Measurements from ENCODE around the gene ARSG. TPM values are rescaled to one million over a fixed set of nuclear protein-coding genes. Genes with fewer than 3 reads are reported as not detected.

Gene ARSG
- total and polyA plus RNA-seq, 2 donors (not counting 3 experiments of a cell fraction or from before 2014, with no cell fraction given) = 3.9 to 7.0 TPM

- no peaks in the 10 kb centered on the region for H3K79me2 ChIP-seq (ENCODE audit: control insufficient read depth, insufficient read depth, low read length)
- H3K36me3 ChIP-seq (ENCODE audit: control insufficient read depth in 2 of 2, extremely low read depth in 1 of 2, insufficient read depth in 2 of 2, low read length in 2 of 2) = no peaks in the 10 kb centered on the region
- H3K27me3 ChIP-seq (ENCODE audit: control insufficient read depth in 2 of 2, insufficient read depth in 2 of 2, low read length in 2 of 2) = no peaks in the 10 kb centered on the region
- FAIRE-seq (no peak), DNase-seq (ENCODE audit: low read depth, low spot score) (no peak)
- no peak overlapping the region for H3K27ac ChIP-seq (ENCODE audit: insufficient read depth, low read depth, low read length)
- no peak overlapping the region for H3K4me2 ChIP-seq (ENCODE audit: insufficient read depth, low read length)
- peaks cover 5% of the 10 kb centered on the region for H3K4me1 ChIP-seq (ENCODE audit: control insufficient read depth, extremely low read depth, insufficient read depth, low read length)
- ChIA-PET CTCF (interaction anchor here (2.1 kb wide), 1 partner anchor 55 kb away, joined by 9 read pairs; no protein-coding TSS in a partner anchor), POLR2A (no interaction called here)
- TF ChIP-seq JUN (IDR thresholded peaks at IDR 0.05; ENCODE audit: borderline replicate concordance, insufficient read depth, insufficient read length, low read depth) (no peak), MAX (IDR thresholded peaks at IDR 0.05; ENCODE audit: insufficient read depth, insufficient read length) (no peak), EZH2 (IDR thresholded peaks at IDR 0.05; ENCODE audit: borderline replicate concordance, low read depth, low read length, severe bottlenecking) (no peak), POLR2AphosphoS5 (IDR thresholded peaks at IDR 0.05; ENCODE audit: insufficient read depth, low read depth, low read length) (no peak), FOS (IDR thresholded peaks at IDR 0.05; ENCODE audit: borderline replicate concordance, insufficient read depth, low read length) (no peak), CTCF (IDR thresholded peaks at IDR 0.05; ENCODE audit: extremely low read depth in 1 of 2, insufficient read depth in 1 of 2, low read depth in 1 of 2, low read length in 2 of 2) (no peak), GATA2 (IDR thresholded peaks at IDR 0.05; ENCODE audit: insufficient read depth, insufficient read length, low read depth, low read length) (no peak), MYC (IDR thresholded peaks at IDR 0.05; ENCODE audit: low read depth, low read length) (no peak), POLR2A (IDR thresholded peaks at IDR 0.05; ENCODE audit: low read depth, low read length) (no peak)
- H3K9ac ChIP-seq (replicated peaks; ENCODE audit: extremely low read depth, insufficient read depth, low read length) = no peak overlapping the region
- no peak overlapping the region for H2AFZ ChIP-seq (ENCODE audit: low read depth, low read length)
- no peaks in the 10 kb centered on the region for H3K9me1 ChIP-seq (replicated peaks; ENCODE audit: control insufficient read depth, extremely low read depth, insufficient read depth, low read length)
- dilution Hi-C loops (cut with MboI; ENCODE audit: extremely low pct_ligation_motif_present, low sequenced_read_pairs) = no loop called here
- intact Hi-C loops (cut with micrococcal nuclease) = no loop called here
- H3K4me3 ChIP-seq (replicated peaks in 1 of 3; ENCODE audit: insufficient read depth in 1 of 3, low read depth in 1 of 3, low read length in 3 of 3) = no peak overlapping the region
- no peaks in the 10 kb centered on the region for H4K20me1 ChIP-seq (replicated peaks; ENCODE audit: control insufficient read depth, extremely low read depth, insufficient read depth, low read length)
- H3K9me3 ChIP-seq (replicated peaks; ENCODE audit: control insufficient read depth, insufficient read depth, low read length) = no peaks in the 10 kb centered on the region
- BruUV-seq (replicated peaks) = no TSS peak
Observed at GRCh38 chr17:68343976-68344375, 52.7 kb downstream of the ARSG start.
